ENCODE data around the gene SGCG. TPM values are rescaled to one million over a fixed set of nuclear protein-coding genes. Genes with fewer than 3 reads are reported as not detected.
"Not testable (repeated sequence)": the region's sequence is repeated elsewhere in the genome, so short reads cannot be mapped to it uniquely, and the experiment has no call there.

SGCG gene
- total RNA-seq, 1 experiment from 2014 or later: not detected

DNA sequence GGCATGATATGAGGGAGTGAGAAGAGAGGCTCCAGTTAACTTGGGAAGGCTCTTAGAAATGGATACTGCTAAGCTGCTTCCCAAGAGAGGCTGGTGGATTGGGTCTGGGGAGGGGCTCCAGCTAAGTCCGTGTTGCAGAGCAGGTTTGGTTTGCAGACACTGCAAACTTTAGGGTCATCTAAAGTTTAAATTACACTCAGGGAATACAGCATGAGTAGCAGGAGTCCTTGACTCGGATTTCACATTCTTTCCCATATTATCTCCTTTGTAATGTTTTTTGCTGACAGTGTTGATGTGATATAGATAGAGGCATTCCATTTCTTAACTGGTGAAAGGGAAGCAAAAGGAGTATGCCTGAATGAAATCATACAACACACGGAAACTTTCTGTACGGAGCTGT lies 31.9 kb downstream of the SGCG start:
- Mint-ChIP-seq H3K27me3 (ENCODE audit: unreplicated experiment) (no peaks in the 10 kb centered on the region), H3K4me1 (ENCODE audit: low read depth, unreplicated experiment) (no peaks in the 10 kb centered on the region), H3K27ac (ENCODE audit: unreplicated experiment) (no peak overlapping the region), H3K9me3 (ENCODE audit: low read depth, unreplicated experiment) (no peaks in the 10 kb centered on the region), H3K36me3 (ENCODE audit: insufficient read depth, unreplicated experiment) (no peaks in the 10 kb centered on the region), H3K4me3 (ENCODE audit: low read depth, unreplicated experiment) (no peak overlapping the region)
- CTCF ChIA-PET: no interaction called here
- intact Hi-C loops (cut with micrococcal nuclease; ENCODE audit: unreplicated experiment): no loop called here
- no TSS peak for BruUV-seq (replicated peaks)
- no peak for DNase-seq
- TF ChIP-seq, protein P1, sequence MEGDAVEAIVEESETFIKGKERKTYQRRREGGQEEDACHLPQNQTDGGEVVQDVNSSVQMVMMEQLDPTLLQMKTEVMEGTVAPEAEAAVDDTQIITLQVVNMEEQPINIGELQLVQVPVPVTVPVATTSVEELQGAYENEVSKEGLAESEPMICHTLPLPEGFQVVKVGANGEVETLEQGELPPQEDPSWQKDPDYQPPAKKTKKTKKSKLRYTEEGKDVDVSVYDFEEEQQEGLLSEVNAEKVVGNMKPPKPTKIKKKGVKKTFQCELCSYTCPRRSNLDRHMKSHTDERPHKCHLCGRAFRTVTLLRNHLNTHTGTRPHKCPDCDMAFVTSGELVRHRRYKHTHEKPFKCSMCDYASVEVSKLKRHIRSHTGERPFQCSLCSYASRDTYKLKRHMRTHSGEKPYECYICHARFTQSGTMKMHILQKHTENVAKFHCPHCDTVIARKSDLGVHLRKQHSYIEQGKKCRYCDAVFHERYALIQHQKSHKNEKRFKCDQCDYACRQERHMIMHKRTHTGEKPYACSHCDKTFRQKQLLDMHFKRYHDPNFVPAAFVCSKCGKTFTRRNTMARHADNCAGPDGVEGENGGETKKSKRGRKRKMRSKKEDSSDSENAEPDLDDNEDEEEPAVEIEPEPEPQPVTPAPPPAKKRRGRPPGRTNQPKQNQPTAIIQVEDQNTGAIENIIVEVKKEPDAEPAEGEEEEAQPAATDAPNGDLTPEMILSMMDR (IDR thresholded peaks at IDR 0.05; ENCODE audit: unreplicated experiment): no peak

DNA sequence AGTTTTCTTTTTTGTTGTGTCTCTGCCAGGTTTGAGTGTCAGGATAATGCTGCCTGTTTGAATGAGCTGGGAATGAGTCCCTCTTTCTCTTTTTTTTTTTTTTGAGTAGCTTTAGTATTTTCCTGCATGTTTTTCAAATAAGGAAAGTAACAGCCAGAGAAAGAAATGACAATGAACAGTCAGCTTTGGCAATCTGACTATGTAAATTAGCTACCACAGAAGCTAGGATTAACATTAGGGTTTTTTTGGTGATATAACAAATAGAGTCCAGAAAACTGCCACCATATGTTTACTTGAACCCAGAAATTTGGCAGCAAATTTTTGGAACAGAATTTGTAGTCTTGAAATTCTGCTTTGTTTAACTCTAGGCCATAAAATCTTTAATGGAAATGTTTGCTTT lies 50.5 kb downstream of the SGCG start:
- Mint-ChIP-seq H3K36me3 (ENCODE audit: insufficient read depth, unreplicated experiment) (no peaks in the 10 kb centered on the region), H3K27ac (ENCODE audit: unreplicated experiment) (no peak overlapping the region), H3K9me3 (ENCODE audit: low read depth, unreplicated experiment) (no peaks in the 10 kb centered on the region), H3K27me3 (ENCODE audit: unreplicated experiment) (no peaks in the 10 kb centered on the region), H3K4me1 (ENCODE audit: low read depth, unreplicated experiment) (no peaks in the 10 kb centered on the region), H3K4me3 (ENCODE audit: low read depth, unreplicated experiment) (no peak overlapping the region)
- TF ChIP-seq, protein P1 (IDR thresholded peaks at IDR 0.05; ENCODE audit: unreplicated experiment): no peak
- CTCF ChIA-PET: no interaction called here
- no TSS peak for BruUV-seq (replicated peaks)
- no peak for DNase-seq
- intact Hi-C loops (cut with micrococcal nuclease; ENCODE audit: unreplicated experiment): no loop called here

DNA sequence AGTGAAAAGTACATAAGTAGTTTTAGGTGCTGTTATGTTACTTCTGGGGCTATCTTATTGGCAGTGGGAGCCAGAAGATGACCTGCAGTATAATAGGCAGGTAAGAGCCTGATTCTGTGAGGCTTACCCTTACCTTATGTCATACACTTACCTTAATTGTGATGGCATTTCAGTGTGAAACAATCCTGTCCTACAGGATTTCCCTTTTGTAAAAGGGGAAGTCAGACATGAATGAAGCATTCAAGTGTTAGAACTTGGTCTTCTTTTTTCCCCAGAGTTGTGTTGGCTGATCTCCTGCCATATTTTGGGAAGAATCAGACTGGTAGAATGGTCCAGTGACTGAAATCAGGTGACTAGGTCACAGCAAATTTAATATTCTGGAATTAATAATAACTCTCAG lies 55.2 kb downstream of the SGCG start:
- Mint-ChIP-seq H3K27me3 (ENCODE audit: unreplicated experiment) (no peaks in the 10 kb centered on the region), H3K27ac (ENCODE audit: unreplicated experiment) (no peak overlapping the region)

DNA sequence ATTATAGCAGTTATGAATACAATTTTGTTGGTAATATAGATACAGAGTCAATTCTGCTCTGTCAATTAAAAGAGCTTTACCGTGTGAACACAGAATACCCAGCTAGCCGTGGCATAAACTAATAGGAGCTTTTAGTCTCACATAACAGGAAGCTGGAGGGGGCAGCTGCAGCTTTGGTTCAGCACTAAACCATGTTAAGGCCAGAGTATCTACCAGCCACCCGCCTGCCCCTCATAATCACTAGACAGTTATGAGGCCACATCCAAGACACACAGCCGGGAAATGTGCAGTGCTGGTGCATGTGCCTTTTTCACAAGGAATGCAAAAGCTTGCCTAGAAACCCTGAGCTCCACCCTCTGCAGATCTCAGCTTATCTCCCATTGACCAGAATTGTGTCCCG lies 62.3 kb downstream of the SGCG start:
- CTCF ChIA-PET: no interaction called here
- H3K4me3 Mint-ChIP-seq (ENCODE audit: low read depth, unreplicated experiment): no peak overlapping the region
- H3K27me3 Mint-ChIP-seq (ENCODE audit: unreplicated experiment): no peaks in the 10 kb centered on the region
- DNase-seq: no peak
- TF ChIP-seq, protein P1 (IDR thresholded peaks at IDR 0.05; ENCODE audit: unreplicated experiment): no peak
- BruUV-seq (replicated peaks): no TSS peak
- H3K9me3 Mint-ChIP-seq (ENCODE audit: low read depth, unreplicated experiment): no peaks in the 10 kb centered on the region
- no peaks in the 10 kb centered on the region for H3K36me3 Mint-ChIP-seq (ENCODE audit: insufficient read depth, unreplicated experiment)
- intact Hi-C loops (cut with micrococcal nuclease; ENCODE audit: unreplicated experiment): no loop called here
- H3K27ac Mint-ChIP-seq (ENCODE audit: unreplicated experiment): no peak overlapping the region
- no peaks in the 10 kb centered on the region for H3K4me1 Mint-ChIP-seq (ENCODE audit: low read depth, unreplicated experiment)

More for the DNA sequence above, 55.2 kb downstream of the SGCG start:
- Mint-ChIP-seq H3K36me3 (ENCODE audit: insufficient read depth, unreplicated experiment) (no peaks in the 10 kb centered on the region), H3K9me3 (ENCODE audit: low read depth, unreplicated experiment) (no peaks in the 10 kb centered on the region), H3K4me3 (ENCODE audit: low read depth, unreplicated experiment) (no peak overlapping the region), H3K4me1 (ENCODE audit: low read depth, unreplicated experiment) (no peaks in the 10 kb centered on the region)
- DNase-seq: no peak
- TF ChIP-seq, protein P1 (IDR thresholded peaks at IDR 0.05; ENCODE audit: unreplicated experiment): no peak
- intact Hi-C loops (cut with micrococcal nuclease; ENCODE audit: unreplicated experiment): no loop called here
- CTCF ChIA-PET: no interaction called here
- no TSS peak for BruUV-seq (replicated peaks)

DNA sequence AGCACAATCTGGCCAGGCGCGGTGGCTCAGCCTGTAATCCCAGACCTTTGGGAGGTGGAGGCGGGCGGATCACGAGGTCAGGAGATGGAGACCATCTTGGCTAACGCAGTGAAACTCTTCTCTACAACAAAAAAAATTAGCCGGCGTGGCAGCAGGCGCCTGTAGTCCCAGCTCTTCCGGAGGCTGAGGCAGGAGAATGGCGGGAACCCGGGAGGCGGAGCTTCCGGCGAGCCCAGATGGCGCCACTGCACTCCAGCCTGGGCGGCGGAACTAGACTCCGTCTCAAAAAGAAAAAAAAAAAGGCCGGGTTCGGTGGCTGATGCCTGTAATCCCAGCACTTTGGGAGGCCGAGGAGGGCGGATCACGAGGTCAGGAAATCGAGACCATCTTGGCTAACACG lies 67.6 kb downstream of the SGCG start:
- BruUV-seq (replicated peaks); CTCF ChIA-PET: not testable (repeated sequence)

More for the DNA sequence above, 67.6 kb downstream of the SGCG start:
- H3K4me3 Mint-ChIP-seq (ENCODE audit: low read depth, unreplicated experiment); DNase-seq; intact Hi-C loops (cut with micrococcal nuclease; ENCODE audit: unreplicated experiment); H3K27me3 Mint-ChIP-seq (ENCODE audit: unreplicated experiment); H3K27ac Mint-ChIP-seq (ENCODE audit: unreplicated experiment); H3K9me3 Mint-ChIP-seq (ENCODE audit: low read depth, unreplicated experiment); H3K36me3 Mint-ChIP-seq (ENCODE audit: insufficient read depth, unreplicated experiment); H3K4me1 Mint-ChIP-seq (ENCODE audit: low read depth, unreplicated experiment): not testable (repeated sequence)

Data from Calu3 (cell line).